Vagina (tissue), 2 donors: ENCODE measurements around the gene ADD3.

Experiments
- POLR2A ChIP-seq, 2 donors: fragments of 450-650 bp; IDR thresholded peaks; one replicate each; pipeline ENCODE4 v1.6.1; 2017; ENCODE audit warnings: antibody characterized with exemption in 2 of 2, mild to moderate bottlenecking in 2 of 2, moderate library complexity in 2 of 2
- POLR2AphosphoS5 ChIP-seq, 2 donors: sonication (generic); formaldehyde crosslinking; IDR thresholded peaks; one replicate each; pipeline ENCODE4 v1.9.0; 2017; ENCODE audit warnings: antibody characterized with exemption in 2 of 2, mild to moderate bottlenecking in 2 of 2, low read depth in 1 of 2; ENCODE audit not compliant: insufficient read depth in 1 of 2
- TF ChIP-seq, protein P1 (sequence below), 3 experiments: fragments of 450-650 bp in 2 of 3; fragments of 200-600 bp in 1 of 3; sonication (generic) in 1 of 3; IDR thresholded peaks; one replicate each; pipeline ENCODE4 v1.5.1; 2017 to 2019; ENCODE audit warnings: antibody characterized with exemption in 3 of 3, mild to moderate bottlenecking in 2 of 3, moderate library complexity in 2 of 3

DNA sequence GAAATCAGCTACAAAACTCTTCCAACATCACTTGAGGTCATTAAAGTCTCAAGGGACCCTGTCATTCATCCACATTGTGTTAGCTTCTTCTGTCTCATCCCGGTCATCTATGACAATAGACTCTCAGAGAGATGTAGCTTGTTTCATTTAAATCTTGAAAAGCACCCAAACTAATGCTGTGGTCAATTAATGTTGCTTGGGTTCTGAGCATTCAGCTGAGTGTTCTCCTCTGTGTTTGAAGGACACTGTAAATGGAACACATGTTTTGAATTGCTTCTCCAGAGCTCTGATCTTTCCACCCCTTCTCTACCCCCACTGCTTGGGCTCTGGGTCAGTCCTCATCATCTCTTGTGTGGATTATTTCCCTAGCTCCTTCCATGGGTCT is 19.6 kb upstream of the ADD3 start:
- TF ChIP-seq, protein P1, sequence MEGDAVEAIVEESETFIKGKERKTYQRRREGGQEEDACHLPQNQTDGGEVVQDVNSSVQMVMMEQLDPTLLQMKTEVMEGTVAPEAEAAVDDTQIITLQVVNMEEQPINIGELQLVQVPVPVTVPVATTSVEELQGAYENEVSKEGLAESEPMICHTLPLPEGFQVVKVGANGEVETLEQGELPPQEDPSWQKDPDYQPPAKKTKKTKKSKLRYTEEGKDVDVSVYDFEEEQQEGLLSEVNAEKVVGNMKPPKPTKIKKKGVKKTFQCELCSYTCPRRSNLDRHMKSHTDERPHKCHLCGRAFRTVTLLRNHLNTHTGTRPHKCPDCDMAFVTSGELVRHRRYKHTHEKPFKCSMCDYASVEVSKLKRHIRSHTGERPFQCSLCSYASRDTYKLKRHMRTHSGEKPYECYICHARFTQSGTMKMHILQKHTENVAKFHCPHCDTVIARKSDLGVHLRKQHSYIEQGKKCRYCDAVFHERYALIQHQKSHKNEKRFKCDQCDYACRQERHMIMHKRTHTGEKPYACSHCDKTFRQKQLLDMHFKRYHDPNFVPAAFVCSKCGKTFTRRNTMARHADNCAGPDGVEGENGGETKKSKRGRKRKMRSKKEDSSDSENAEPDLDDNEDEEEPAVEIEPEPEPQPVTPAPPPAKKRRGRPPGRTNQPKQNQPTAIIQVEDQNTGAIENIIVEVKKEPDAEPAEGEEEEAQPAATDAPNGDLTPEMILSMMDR (IDR thresholded peaks at IDR 0.05): no peak
- TF ChIP-seq POLR2A (IDR thresholded peaks at IDR 0.05) (no peak), POLR2AphosphoS5 (IDR thresholded peaks at IDR 0.05; ENCODE audit: insufficient read depth in 1 of 2, low read depth in 1 of 2) (no peak)
